GM23338 (cell line): ENCODE measurements around the gene MAP1S.

Experiments used
- CREB1 ChIP-seq: fragments of 250-450 bp; sonication (Bioruptor Pico); IDR thresholded peaks from 2 replicates; pipeline ENCODE4 v1.5.0; 2020; ENCODE audit warnings: low read depth, mild to moderate bottlenecking, moderate library complexity
- EZH2 ChIP-seq: fragments of 200-600 bp; sonication (generic); IDR thresholded peaks from one replicate; pipeline ENCODE4 v1.8.0; 2017; ENCODE audit warnings: antibody characterized with exemption, mild to moderate bottlenecking, low read depth; ENCODE audit not compliant: unreplicated experiment
- POLR2AphosphoS5 ChIP-seq: IDR thresholded peaks from 2 replicates; pipeline ENCODE4 v1.6.1; 2016; ENCODE audit warnings: antibody characterized with exemption, low read depth
- ZNF114 ChIP-seq: fragments of 250-450 bp; sonication (Bioruptor Pico); IDR thresholded peaks from 2 replicates; pipeline ENCODE4 v1.5.0; 2020; ENCODE audit warnings: mild to moderate bottlenecking, moderate library complexity
- TF ChIP-seq, protein P1 (sequence below), 2 experiments: fragments of 200-600 bp in 1 of 2; sonication (generic) in 1 of 2; conservative IDR thresholded peaks; 2 replicates each; pipeline versions ENCODE4 v1.5.1 to v1.6.1; 2016 to 2017; ENCODE audit warnings: antibody characterized with exemption in 2 of 2, low read depth in 2 of 2, mild to moderate bottlenecking in 2 of 2, moderate library complexity in 1 of 2

DNA sequence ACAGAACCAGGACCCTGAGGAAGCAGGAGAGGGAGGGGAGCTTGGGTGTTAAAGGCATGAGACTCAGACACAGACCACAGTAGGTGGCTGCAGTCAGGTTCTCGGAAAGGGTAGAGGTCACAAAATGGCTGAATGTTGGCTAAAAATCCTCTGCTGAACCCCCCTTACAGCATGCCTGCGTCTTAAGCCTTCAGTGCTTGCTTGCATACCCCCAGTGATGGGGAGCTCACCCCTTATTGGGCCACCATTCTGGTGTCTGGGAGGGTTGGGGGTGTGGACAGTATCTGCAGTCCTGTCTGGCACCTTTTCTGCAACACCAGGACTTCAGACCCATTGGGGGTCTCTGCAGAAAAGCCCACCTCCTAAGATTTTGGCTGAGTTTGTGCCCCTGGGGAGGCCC is 61.5 kb downstream of the MAP1S start:
- TF ChIP-seq, protein P1, sequence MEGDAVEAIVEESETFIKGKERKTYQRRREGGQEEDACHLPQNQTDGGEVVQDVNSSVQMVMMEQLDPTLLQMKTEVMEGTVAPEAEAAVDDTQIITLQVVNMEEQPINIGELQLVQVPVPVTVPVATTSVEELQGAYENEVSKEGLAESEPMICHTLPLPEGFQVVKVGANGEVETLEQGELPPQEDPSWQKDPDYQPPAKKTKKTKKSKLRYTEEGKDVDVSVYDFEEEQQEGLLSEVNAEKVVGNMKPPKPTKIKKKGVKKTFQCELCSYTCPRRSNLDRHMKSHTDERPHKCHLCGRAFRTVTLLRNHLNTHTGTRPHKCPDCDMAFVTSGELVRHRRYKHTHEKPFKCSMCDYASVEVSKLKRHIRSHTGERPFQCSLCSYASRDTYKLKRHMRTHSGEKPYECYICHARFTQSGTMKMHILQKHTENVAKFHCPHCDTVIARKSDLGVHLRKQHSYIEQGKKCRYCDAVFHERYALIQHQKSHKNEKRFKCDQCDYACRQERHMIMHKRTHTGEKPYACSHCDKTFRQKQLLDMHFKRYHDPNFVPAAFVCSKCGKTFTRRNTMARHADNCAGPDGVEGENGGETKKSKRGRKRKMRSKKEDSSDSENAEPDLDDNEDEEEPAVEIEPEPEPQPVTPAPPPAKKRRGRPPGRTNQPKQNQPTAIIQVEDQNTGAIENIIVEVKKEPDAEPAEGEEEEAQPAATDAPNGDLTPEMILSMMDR (conservative IDR thresholded peaks at IDR 0.05; ENCODE audit: low read depth in 2 of 2) = no peak
- TF ChIP-seq CREB1 (CRISPR knock-in tag) (no peak), ZNF114 (CRISPR knock-in tag) (no peak), EZH2 (no peak), POLR2AphosphoS5 (no peak)
